ENCODE results near the gene FLT4.
"Not testable (repeated sequence)": the region's sequence is repeated elsewhere in the genome, so short reads cannot be mapped to it uniquely, and the experiment has no call there.

Gene FLT4

GRCh38 chr5:180669661-180670060 lies 20.3 kb upstream of the FLT4 start:
- DNase-seq: no peak

GRCh38 chr5:180668835-180669596 lies 19.6 kb upstream of the FLT4 start:
- no peak for DNase-seq

- no peak for DNase-seq
Observed at GRCh38 chr5:180666812-180667211, 17.4 kb upstream of the FLT4 start.

GRCh38 chr5:180665682-180666404 lies 16.4 kb upstream of the FLT4 start:
- no peak for DNase-seq

DNA sequence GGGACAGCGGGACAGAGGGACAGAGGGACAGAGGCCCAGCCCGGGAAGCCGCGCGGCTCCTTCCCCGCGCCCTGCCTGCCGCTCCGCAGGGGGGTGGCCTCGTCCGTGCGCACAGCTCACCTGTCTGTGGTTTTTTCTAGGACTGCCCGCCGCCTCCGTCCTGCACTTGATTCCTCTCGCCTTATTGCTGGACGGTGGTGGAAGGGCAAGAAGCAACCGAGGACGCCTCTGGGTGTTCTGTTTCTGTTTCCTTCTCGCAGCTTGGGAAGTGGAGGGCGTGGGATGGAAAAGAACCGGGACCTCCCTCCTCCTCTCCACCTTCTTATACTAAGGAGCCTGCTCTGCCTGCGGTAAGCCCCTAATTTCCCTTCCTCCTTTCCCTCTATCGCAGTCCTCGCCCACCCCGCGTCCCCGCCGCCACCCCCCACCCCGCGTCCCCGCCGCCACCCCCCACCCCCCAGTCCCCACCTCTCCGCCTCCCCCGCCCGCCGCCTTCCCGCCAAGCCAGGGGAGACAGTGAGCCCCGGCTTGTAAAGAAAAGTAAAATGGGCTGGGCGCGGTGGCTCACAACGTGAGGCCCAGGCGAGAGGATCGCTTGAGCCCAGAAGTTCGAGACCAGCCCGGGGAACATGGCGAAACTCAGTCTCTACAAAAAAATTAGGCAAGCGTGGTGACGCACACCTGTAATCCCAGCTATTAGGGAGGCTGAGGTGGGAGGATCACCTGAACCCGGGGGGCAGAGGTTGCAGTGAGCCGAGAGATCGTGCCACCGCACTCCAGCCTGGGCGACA lies 9.6 kb upstream of the FLT4 start:
- no peak for DNase-seq

GRCh38 chr5:180655243-180655642 lies 5.8 kb upstream of the FLT4 start:
- not testable (repeated sequence) for DNase-seq

DNA sequence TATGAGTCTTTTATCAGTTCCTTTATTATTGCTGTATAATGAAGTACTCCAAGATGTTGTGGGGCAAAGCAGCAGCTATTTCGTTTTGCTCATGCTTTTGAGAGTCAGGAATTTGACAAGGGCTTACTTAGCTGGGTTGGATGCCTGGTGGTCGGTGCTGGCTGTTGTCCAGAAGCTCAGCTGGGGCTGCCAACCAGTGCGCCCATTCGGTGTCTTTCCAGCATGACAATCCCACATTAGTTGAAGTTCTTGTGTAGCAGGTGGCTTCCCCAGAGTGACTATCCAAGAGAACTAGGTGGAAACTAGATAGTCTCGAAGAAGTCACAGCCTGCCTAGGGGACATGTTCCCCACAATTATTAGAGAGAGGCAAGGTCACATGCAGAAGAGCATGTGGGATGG lies 3.4 kb upstream of the FLT4 start:
- no peak for DNase-seq

DNA sequence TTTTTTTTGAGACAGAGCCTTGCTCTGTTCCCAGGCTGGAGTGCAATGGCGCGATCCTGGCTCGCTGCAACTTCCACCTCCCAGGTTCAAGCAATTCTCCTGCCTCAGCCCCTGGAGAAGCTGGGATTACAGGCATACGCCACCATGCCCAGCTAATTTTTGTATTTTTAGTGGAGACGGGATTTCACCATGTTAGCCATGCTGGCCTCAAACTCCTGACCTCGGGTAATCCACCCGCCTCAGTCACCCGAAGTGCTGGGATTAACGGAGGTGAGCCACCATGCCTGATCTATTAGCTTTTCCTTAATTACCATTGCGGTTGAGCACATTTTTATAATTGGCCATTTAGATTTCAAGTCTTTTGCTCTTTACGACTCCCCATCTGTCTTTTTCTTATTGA lies 2.9 kb upstream of the FLT4 start:
- no peak for DNase-seq

- DNase-seq: peak in 1 of 2 donors; percentile 11
Observed at GRCh38 chr5:180648658-180649296, 623 bp downstream of the FLT4 start.

DNA sequence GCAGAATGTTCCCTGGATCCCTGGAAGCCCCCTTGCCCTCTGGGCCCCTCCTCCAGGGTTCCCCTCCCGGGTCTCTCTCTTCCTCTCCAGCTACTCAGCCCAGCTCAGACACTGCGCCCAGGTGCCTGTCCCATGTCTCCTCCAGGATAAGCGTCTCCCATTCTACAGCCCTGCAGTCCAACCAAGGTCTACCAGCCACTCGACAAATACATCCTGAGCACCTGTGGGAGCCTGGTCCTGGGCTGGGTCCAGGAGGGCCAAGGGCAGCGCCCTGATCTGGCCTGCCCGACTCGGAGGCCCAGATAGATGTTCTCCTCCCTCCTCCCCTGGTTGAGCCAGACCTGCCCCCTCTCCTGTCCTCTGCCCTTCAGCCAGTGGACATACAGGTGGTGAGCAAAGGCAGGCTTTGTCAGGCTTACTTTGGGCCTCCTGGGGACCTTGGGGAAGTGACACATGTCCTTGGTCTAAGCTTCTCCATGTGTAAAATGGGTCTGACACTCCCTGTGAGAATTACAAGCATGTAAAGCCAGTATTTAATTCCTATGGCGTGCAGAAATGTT lies 1.4 kb downstream of the FLT4 start:
- DNase-seq: no peak

DNA sequence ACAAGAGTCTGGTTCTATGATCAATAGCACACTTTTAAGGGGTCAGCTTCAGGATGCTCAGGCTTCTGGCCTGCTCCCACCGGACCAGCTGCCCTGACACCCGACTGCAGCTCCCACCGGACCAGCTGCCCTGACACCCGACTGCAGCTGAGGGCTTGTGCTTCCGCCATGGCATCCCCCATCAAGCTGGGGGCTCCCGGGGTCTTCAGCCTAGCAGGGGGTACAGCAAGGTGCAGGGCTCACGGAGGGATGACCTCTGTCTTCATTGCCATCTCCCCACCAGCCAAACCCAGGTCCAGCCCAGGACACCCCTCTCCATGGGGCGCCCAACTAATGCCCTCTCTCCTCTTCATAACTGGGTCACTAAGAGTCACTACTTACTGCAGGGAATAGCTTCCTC lies 1.9 kb downstream of the FLT4 start:
- DNase-seq: no peak

- DNase-seq: no peak
Observed at GRCh38 chr5:180646963-180647305, 2.5 kb downstream of the FLT4 start.

GRCh38 chr5:180646289-180646962 lies 3.0 kb downstream of the FLT4 start:
- no peak for DNase-seq

DNA sequence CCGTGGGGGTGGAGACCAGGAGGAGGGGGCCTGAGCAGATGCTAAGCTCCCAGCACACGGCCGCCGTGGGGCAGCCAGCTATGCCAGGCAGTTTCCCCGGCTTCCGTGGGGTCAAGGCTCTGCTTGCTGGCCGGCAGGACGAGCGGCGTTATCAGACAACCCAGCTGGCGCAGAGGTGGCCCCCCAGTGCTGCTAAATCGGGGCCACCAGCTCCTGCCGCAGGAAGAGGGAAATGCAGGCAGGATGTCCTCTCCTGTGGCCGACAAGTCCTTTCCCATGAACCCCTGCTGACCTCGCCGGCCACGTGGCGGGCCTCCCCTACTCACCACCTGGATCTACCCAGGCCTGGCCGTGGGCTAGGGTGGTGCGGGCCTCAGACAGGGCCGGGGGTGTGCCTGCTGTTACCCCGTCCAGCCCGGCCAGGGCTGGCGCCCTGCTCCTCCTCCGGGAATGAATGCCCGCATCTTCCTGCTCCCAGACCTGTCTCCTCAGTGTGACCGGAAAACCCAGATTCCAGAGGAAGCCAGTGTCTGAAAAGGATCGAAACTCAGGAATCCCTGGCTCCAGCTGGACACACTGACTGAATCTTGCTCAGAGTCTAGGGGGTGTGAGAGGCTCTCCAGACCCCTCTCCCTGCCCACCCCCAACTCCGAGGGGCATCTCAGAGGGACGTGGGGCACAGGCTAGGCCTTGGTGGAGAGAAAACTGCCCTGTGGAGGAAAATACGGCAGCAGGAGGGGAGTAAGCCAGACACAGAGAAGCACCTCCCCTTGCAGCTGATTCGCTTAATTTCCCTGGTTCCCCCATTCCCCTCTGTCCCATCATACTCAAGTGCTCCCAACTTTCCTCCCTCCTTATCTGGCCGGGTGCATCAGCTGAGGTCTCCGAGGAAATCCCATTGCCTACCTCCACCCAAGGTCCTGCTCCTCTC lies 3.9 kb downstream of the FLT4 start:
- DNase-seq: no peak

- no peak for DNase-seq
Observed at GRCh38 chr5:180644825-180645273, 4.6 kb downstream of the FLT4 start.

- DNase-seq: no peak
Observed at GRCh38 chr5:180644129-180644824, 5.1 kb downstream of the FLT4 start.

GRCh38 chr5:180643191-180643851 lies 6.1 kb downstream of the FLT4 start:
- no peak for DNase-seq

GRCh38 chr5:180642779-180643178 lies 6.6 kb downstream of the FLT4 start:
- DNase-seq: no peak

- no peak for DNase-seq
Observed at GRCh38 chr5:180642181-180642775, 7.1 kb downstream of the FLT4 start.

GRCh38 chr5:180641566-180641900 lies 7.9 kb downstream of the FLT4 start:
- DNase-seq: no peak

Measured in stimulated activated CD4-positive, alpha-beta T cell treated with anti-CD3 and anti-CD28 coated beads, Interleukin-2, amount 100 ng/mL, for 48 hours (primary cell).